SK-N-SH (cell line): ENCODE measurements around the gene POP7.

ENCODE experiments used
- MXI1 ChIP-seq: IDR thresholded peaks from 2 replicates; pipeline ENCODE4 v1.6.1; 2012; ENCODE audit warnings: mild to moderate bottlenecking, low read depth, low read length, improper control_type of control experiment
- TAF1 ChIP-seq: IDR thresholded peaks from 2 replicates; pipeline ENCODE4 v1.6.1; 2012; ENCODE audit warnings: low read depth, mild to moderate bottlenecking, low read length, moderate library complexity, borderline replicate concordance
- TF ChIP-seq, protein P1 (sequence below): fragments of 200-600 bp; sonication (generic); IDR thresholded peaks from 2 replicates; pipeline ENCODE4 v1.6.1; 2017; ENCODE audit warnings: antibody characterized with exemption, mild to moderate bottlenecking, moderate library complexity

DNA sequence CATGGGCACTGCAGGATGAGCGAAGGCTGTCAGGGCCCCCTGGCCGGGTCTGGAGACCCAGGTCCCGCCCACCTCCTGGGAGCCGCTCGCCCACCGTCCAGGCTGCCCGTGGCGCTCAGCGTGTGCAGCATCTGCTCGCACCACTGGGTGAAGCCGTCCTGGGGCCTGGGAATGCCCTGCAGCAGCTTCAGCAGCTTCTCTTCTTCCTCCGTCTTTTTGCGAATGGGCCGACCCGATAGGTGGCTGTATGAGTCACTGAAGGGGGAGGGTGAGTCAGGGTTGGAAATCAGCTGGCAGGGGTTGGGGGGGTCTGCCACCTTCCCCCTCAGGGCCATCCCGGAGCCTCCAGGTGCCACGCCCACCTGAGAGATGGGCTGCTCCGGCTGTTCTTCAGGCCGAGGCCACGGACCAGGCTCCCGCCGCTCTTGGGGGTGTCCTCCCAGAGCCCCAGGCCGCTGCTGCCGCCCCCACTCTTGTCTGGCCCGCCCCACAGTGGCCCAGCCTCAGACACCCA lies 23.6 kb upstream of the POP7 start:
- no peak for TF ChIP-seq TAF1
- TF ChIP-seq, protein P1, sequence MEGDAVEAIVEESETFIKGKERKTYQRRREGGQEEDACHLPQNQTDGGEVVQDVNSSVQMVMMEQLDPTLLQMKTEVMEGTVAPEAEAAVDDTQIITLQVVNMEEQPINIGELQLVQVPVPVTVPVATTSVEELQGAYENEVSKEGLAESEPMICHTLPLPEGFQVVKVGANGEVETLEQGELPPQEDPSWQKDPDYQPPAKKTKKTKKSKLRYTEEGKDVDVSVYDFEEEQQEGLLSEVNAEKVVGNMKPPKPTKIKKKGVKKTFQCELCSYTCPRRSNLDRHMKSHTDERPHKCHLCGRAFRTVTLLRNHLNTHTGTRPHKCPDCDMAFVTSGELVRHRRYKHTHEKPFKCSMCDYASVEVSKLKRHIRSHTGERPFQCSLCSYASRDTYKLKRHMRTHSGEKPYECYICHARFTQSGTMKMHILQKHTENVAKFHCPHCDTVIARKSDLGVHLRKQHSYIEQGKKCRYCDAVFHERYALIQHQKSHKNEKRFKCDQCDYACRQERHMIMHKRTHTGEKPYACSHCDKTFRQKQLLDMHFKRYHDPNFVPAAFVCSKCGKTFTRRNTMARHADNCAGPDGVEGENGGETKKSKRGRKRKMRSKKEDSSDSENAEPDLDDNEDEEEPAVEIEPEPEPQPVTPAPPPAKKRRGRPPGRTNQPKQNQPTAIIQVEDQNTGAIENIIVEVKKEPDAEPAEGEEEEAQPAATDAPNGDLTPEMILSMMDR: no peak
- TF ChIP-seq MXI1: no peak
